A549 (cell line): Measurements from ENCODE around the gene ZNF354B. TPM values are rescaled to one million over a fixed set of nuclear protein-coding genes. Genes with fewer than 3 reads are reported as not detected.

Experiments
- ATAC-seq, 2 experiments: fragments of 200-7000 bp in 1 of 2; fragments of >200 bp in 1 of 2; cut with Nextera tagmentation in 1 of 2; cut with Tn5 transposase in 1 of 2; 3 replicates each; pipeline versions ENCODE4 v1.8.0 to v1.9.1; 2018 to 2020; ENCODE audit warnings: mild to moderate bottlenecking in 1 of 2, moderate library complexity in 1 of 2
- CTCF ChIA-PET: fragments of 300-600 bp; sonication (Branson Sonifier 250); formaldehyde crosslinking; extraction: SDS; loops from one replicate; lab custom pipeline; 2021; ENCODE audit warnings: antibody characterized with exemption, inconsistent platforms; lab: Yijun Ruan, JAX
- POLR2A ChIA-PET: fragments of 350-600 bp; formaldehyde crosslinking; extraction: SDS; loops from one replicate; lab custom pipeline; 2021; ENCODE audit warnings: antibody characterized with exemption, inconsistent platforms; lab: Yijun Ruan, JAX
- DNase-seq, 2 experiments: peaks; one replicate each; pipeline versions ENCODE4 v3.0.0 to v3.0.0-alpha.2; 2011 to 2016; ENCODE audit warnings: low read depth in 1 of 2, low spot score in 1 of 2
- FAIRE-seq: peaks from 2 replicates; lab custom pipeline; 2011; peaks lifted over from hg19 to GRCh38; lab: Jason Lieb, UNC
- H3K27ac ChIP-seq, 2 experiments: fragments of >200 bp; sonication (Bioruptor Twin); formaldehyde crosslinking; 3 replicates each; pipeline ENCODE4 v1.5.1; 2016 to 2017
- H3K4me1 ChIP-seq: fragments of >200 bp; sonication (Bioruptor Twin); formaldehyde crosslinking; 3 replicates; pipeline ENCODE4 v1.6.1; 2016
- H3K4me2 ChIP-seq: fragments of >200 bp; sonication (Bioruptor Twin); formaldehyde crosslinking; 3 replicates; pipeline ENCODE4 v1.6.1; 2016
- H3K4me3 ChIP-seq: fragments of >200 bp; sonication (Bioruptor Twin); formaldehyde crosslinking; 3 replicates; pipeline ENCODE4 v1.5.1; 2016
- H3K9me3 ChIP-seq: fragments of >200 bp; sonication (Bioruptor Twin); formaldehyde crosslinking; 3 replicates; pipeline ENCODE4 v1.6.1; 2016
- CBX2 ChIP-seq: fragments of 200-600 bp; sonication (generic); IDR thresholded peaks from 2 replicates; pipeline ENCODE4 v1.6.1; 2016; ENCODE audit warnings: low read depth, mild to moderate bottlenecking, borderline replicate concordance
- CHD4 ChIP-seq: fragments of 200-600 bp; sonication (generic); IDR thresholded peaks from 2 replicates; pipeline ENCODE4 v1.6.1; 2016; ENCODE audit warnings: antibody characterized with exemption, mild to moderate bottlenecking, borderline replicate concordance
- EHMT2 ChIP-seq: fragments of 200-600 bp; sonication (generic); IDR thresholded peaks from 2 replicates; pipeline ENCODE4 v1.6.1; 2016; ENCODE audit warnings: antibody characterized with exemption, low read depth, mild to moderate bottlenecking, moderate library complexity
- EP300 ChIP-seq, 2 experiments: fragments of >200 bp; sonication (Bioruptor Twin); formaldehyde crosslinking; IDR thresholded peaks; 2 replicates in 1 of 2; 3 replicates in 1 of 2; pipeline ENCODE4 v1.6.1; 2016 to 2017
- FOXS1 ChIP-seq: fragments of 250-450 bp; sonication (Bioruptor Pico); IDR thresholded peaks from 2 replicates; pipeline ENCODE4 v1.5.0; 2020; ENCODE audit warnings: mild to moderate bottlenecking, moderate library complexity
- HOXA7 ChIP-seq: fragments of 250-450 bp; sonication (Bioruptor Pico); IDR thresholded peaks from 2 replicates; pipeline ENCODE4 v1.5.0; 2020; ENCODE audit warnings: mild to moderate bottlenecking, moderate library complexity
- JUN ChIP-seq, 2 experiments: fragments of >200 bp; sonication (Bioruptor Twin); formaldehyde crosslinking; IDR thresholded peaks; 2 replicates in 1 of 2; 3 replicates in 1 of 2; pipeline ENCODE4 v1.6.1; 2016 to 2017
- JUNB ChIP-seq: fragments of >200 bp; sonication (Bioruptor Twin); formaldehyde crosslinking; IDR thresholded peaks from 2 replicates; pipeline ENCODE4 v1.6.1; 2016
- MYC ChIP-seq: IDR thresholded peaks from 2 replicates; pipeline ENCODE4 v1.6.1; 2012; ENCODE audit warnings: mild to moderate bottlenecking, inconsistent platforms, low read length, improper control_type of control experiment, borderline replicate concordance
- NFE2L2 ChIP-seq: fragments of 150-350 bp; conservative IDR thresholded peaks from 2 replicates; pipeline ENCODE4 v1.6.1; 2014; ENCODE audit warnings: low read length
- NR3C1 ChIP-seq: fragments of >200 bp; sonication (Bioruptor Twin); formaldehyde crosslinking; IDR thresholded peaks from 3 replicates; pipeline ENCODE4 v1.6.1; 2017
- PHF8 ChIP-seq: fragments of 200-600 bp; sonication (generic); IDR thresholded peaks from 2 replicates; pipeline ENCODE4 v1.6.1; 2016; ENCODE audit warnings: low read depth, mild to moderate bottlenecking, antibody characterized with exemption, moderate library complexity, borderline replicate concordance
- POLR2AphosphoS2 ChIP-seq: conservative IDR thresholded peaks from 2 replicates; pipeline ENCODE4 v1.6.1; 2012; ENCODE audit warnings: low read length, improper control_type of control experiment, inconsistent platforms
- RARB ChIP-seq: fragments of 250-450 bp; sonication (Bioruptor Pico); IDR thresholded peaks from 2 replicates; pipeline ENCODE4 v1.8.0; 2021; ENCODE audit warnings: mild to moderate bottlenecking, moderate library complexity
- RCOR1 ChIP-seq: fragments of 150-350 bp; IDR thresholded peaks from 2 replicates; pipeline ENCODE4 v1.6.1; 2014; ENCODE audit warnings: antibody characterized with exemption, low read length, low read depth
- SREBF2 ChIP-seq: fragments of 450-650 bp; IDR thresholded peaks from 2 replicates; pipeline ENCODE4 v1.6.1; 2014; ENCODE audit warnings: mild to moderate bottlenecking, moderate library complexity
- ZFP36 ChIP-seq: fragments of 450-650 bp; IDR thresholded peaks from 2 replicates; pipeline ENCODE4 v1.6.1; 2014; ENCODE audit warnings: borderline replicate concordance; ENCODE audit not compliant: partially characterized antibody
- ZNF302 ChIP-seq: fragments of 250-450 bp; sonication (Bioruptor Pico); IDR thresholded peaks from 2 replicates; pipeline ENCODE4 v1.9.0; 2021; ENCODE audit warnings: inconsistent platforms, mild to moderate bottlenecking, moderate library complexity
- WGBS: methylation state at CpG from one replicate; pipeline ENCODE4 v1.1.6; 2017; ENCODE audit errors: missing lambda C conversion rate; 5-methylcytosine and 5-hydroxymethylcytosine counted together
- polyA plus RNA-seq, 4 experiments: library from polyadenylated mRNA; depleted of rRNA in 3 of 4; stranded (reverse); fragments of >200 nt; fragmentation: RNase III in 1 of 4; extraction: RNeasy Plus Mini Kit Qiagen cat#74134 plus additional on column Dnase treatment in 1 of 4; gene quantifications; 2 replicates in 3 of 4; 3 replicates in 1 of 4; pipeline ENCODE4 v1.2.3, GENCODE V29; 2011 to 2017
- TF ChIP-seq, protein P1 (sequence below): IDR thresholded peaks from 2 replicates; pipeline ENCODE4 v1.6.1; 2012
- TF ChIP-seq, protein P2 (sequence below): fragments of 150-350 bp; IDR thresholded peaks from 2 replicates; pipeline ENCODE4 v1.6.1; 2014; ENCODE audit warnings: low read depth, mild to moderate bottlenecking, low read length
- TF ChIP-seq, protein P3 (sequence below): fragments of 200-600 bp; sonication (generic); IDR thresholded peaks from 2 replicates; pipeline ENCODE4 v1.6.1; 2016; ENCODE audit warnings: antibody characterized with exemption, mild to moderate bottlenecking, moderate library complexity
- TF ChIP-seq, protein P4 (sequence below): fragments of >200 bp; sonication (Bioruptor Twin); formaldehyde crosslinking; IDR thresholded peaks from 2 replicates; pipeline ENCODE4 v1.6.1; 2016
- TF ChIP-seq, protein P5 (sequence below): IDR thresholded peaks from 2 replicates; pipeline ENCODE4 v1.6.1; 2012
- TF ChIP-seq, protein P6 (sequence below): fragments of >200 bp; sonication (Bioruptor Twin); formaldehyde crosslinking; IDR thresholded peaks from 3 replicates; pipeline ENCODE4 v1.6.1; 2016

The ZNF354B gene
- polyA plus RNA-seq, 2 of the 4 experiments (the other 2 are of a cell fraction), result 7.5 to 10.3 TPM

DNA sequence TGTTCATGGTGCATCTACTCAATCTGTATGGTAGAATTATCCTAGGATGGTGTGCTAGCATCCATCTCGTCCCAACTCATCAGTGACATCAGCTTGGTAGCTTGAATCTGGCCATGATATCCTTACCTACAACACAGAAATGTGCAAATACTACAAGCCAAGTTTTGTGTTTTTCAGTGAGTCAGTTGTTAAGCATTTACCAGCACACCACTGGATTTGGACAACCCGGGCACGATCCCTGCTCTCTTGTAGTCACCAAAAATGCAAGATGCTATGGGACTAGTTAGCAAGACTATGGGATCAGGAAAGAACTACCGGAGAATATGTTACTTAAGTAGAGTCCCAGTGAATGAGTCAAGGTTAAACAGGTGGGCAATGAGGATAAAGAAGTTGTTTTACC lies 32.1 kb upstream of the ZNF354B start:
- no peak for FAIRE-seq
- CTCF ChIA-PET, result no interaction called here
- ATAC-seq, result no peak
- H3K4me3 ChIP-seq, result no peak overlapping the region
- POLR2A ChIA-PET, result no interaction called here
- no peak for TF ChIP-seq SREBF2
- TF ChIP-seq, protein P1, sequence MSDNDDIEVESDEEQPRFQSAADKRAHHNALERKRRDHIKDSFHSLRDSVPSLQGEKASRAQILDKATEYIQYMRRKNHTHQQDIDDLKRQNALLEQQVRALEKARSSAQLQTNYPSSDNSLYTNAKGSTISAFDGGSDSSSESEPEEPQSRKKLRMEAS, result no peak
- TF ChIP-seq MYC, result no peak
- no peak for TF ChIP-seq ZNF302
- no peak for TF ChIP-seq CHD4
- TF ChIP-seq ZFP36, result no peak
- TF ChIP-seq, protein P2, sequence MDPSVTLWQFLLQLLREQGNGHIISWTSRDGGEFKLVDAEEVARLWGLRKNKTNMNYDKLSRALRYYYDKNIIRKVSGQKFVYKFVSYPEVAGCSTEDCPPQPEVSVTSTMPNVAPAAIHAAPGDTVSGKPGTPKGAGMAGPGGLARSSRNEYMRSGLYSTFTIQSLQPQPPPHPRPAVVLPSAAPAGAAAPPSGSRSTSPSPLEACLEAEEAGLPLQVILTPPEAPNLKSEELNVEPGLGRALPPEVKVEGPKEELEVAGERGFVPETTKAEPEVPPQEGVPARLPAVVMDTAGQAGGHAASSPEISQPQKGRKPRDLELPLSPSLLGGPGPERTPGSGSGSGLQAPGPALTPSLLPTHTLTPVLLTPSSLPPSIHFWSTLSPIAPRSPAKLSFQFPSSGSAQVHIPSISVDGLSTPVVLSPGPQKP, result no peak
- TF ChIP-seq CBX2, result no peak
- TF ChIP-seq FOXS1 (CRISPR knock-in tag), result no peak
- TF ChIP-seq NFE2L2, result no peak
- TF ChIP-seq EHMT2, result no peak
- TF ChIP-seq, protein P3, sequence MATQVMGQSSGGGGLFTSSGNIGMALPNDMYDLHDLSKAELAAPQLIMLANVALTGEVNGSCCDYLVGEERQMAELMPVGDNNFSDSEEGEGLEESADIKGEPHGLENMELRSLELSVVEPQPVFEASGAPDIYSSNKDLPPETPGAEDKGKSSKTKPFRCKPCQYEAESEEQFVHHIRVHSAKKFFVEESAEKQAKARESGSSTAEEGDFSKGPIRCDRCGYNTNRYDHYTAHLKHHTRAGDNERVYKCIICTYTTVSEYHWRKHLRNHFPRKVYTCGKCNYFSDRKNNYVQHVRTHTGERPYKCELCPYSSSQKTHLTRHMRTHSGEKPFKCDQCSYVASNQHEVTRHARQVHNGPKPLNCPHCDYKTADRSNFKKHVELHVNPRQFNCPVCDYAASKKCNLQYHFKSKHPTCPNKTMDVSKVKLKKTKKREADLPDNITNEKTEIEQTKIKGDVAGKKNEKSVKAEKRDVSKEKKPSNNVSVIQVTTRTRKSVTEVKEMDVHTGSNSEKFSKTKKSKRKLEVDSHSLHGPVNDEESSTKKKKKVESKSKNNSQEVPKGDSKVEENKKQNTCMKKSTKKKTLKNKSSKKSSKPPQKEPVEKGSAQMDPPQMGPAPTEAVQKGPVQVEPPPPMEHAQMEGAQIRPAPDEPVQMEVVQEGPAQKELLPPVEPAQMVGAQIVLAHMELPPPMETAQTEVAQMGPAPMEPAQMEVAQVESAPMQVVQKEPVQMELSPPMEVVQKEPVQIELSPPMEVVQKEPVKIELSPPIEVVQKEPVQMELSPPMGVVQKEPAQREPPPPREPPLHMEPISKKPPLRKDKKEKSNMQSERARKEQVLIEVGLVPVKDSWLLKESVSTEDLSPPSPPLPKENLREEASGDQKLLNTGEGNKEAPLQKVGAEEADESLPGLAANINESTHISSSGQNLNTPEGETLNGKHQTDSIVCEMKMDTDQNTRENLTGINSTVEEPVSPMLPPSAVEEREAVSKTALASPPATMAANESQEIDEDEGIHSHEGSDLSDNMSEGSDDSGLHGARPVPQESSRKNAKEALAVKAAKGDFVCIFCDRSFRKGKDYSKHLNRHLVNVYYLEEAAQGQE, result no peak
- no peak for TF ChIP-seq POLR2AphosphoS2
- TF ChIP-seq, protein P4, sequence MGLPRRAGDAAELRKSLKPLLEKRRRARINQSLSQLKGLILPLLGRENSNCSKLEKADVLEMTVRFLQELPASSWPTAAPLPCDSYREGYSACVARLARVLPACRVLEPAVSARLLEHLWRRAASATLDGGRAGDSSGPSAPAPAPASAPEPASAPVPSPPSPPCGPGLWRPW, result no peak
- TF ChIP-seq JUNB, result no peak
- no peak overlapping the region for H3K4me2 ChIP-seq
- H3K27ac ChIP-seq, result no peak overlapping the region
- no peaks in the 10 kb centered on the region for H3K4me1 ChIP-seq
- DNase-seq, result no peak
- H3K9me3 ChIP-seq, result peaks cover 12% of the 10 kb centered on the region; the same call in 1 of the 3 replicates
- 28% methylated on average over 4 of the region's 4 CpGs for WGBS

DNA sequence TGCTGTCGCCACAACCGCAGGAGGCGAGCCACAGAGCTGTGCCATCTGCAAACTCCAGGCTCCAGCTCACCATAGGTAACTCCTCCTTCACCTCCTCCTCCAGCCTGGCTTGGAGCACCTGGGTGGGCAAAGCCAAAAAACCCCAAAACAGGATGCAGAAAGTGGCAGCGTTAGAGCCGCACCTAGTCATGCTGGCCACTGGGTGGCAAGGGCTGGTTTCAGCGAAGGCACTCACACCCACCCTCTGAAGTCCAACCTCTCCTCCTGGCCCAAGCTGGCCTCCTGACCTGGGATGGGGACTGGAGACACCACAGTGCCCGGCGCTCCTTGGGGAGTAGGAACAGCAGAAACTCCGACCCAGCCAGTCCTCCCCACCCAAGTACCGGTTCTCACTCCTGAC lies 28.7 kb upstream of the ZNF354B start:
- H3K4me1 ChIP-seq, result no peaks in the 10 kb centered on the region
- 52% methylated on average over 8 of the region's 10 CpGs for WGBS
- no peak overlapping the region for H3K27ac ChIP-seq
- CTCF ChIA-PET, result no interaction called here
- POLR2A ChIA-PET, result no interaction called here
- no peak overlapping the region for H3K4me3 ChIP-seq
- no peak overlapping the region for H3K4me2 ChIP-seq
- TF ChIP-seq EP300 (IDR thresholded peaks at IDR 0.05) (no peak), HOXA7 (CRISPR knock-in tag) (no peak), POLR2AphosphoS2 (no peak), NR3C1 (no peak), PHF8 (no peak), RCOR1 (no peak), ZNF302 (no peak), JUN (IDR thresholded peaks at IDR 0.05) (no peak), RARB (CRISPR knock-in tag) (no peak)
- TF ChIP-seq, protein P5, sequence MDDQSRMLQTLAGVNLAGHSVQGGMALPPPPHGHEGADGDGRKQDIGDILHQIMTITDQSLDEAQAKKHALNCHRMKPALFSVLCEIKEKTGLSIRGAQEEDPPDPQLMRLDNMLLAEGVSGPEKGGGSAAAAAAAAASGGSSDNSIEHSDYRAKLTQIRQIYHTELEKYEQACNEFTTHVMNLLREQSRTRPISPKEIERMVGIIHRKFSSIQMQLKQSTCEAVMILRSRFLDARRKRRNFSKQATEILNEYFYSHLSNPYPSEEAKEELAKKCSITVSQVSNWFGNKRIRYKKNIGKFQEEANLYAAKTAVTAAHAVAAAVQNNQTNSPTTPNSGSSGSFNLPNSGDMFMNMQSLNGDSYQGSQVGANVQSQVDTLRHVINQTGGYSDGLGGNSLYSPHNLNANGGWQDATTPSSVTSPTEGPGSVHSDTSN, result no peak
- TF ChIP-seq, protein P6, sequence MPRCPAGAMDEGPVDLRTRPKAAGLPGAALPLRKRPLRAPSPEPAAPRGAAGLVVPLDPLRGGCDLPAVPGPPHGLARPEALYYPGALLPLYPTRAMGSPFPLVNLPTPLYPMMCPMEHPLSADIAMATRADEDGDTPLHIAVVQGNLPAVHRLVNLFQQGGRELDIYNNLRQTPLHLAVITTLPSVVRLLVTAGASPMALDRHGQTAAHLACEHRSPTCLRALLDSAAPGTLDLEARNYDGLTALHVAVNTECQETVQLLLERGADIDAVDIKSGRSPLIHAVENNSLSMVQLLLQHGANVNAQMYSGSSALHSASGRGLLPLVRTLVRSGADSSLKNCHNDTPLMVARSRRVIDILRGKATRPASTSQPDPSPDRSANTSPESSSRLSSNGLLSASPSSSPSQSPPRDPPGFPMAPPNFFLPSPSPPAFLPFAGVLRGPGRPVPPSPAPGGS, result no peak
- FAIRE-seq (no peak), DNase-seq (no peak), ATAC-seq (no peak)
- H3K9me3 ChIP-seq, result peaks cover 12% of the 10 kb centered on the region; the same call in 1 of the 3 replicates
